CD4-positive, alpha-beta T cell (primary cell): ENCODE results near the gene SEMA7A. TPM values are rescaled to one million over a fixed set of nuclear protein-coding genes. Genes with fewer than 3 reads are reported as not detected.

Experiments used
- ATAC-seq: fragments of 200-7000 bp; cut with Tn5 transposase; one replicate; pipeline ENCODE4 v1.10.0; 2022; ENCODE audit warnings: mild to moderate bottlenecking; ENCODE audit not compliant: poor library complexity
- CTCF ChIA-PET: fragments of 350-600 bp; sonication (Branson Sonifier 250); formaldehyde crosslinking; loops from one replicate; lab custom pipeline; 2021; ENCODE audit warnings: antibody characterized with exemption, inconsistent platforms; lab: Charles Lee
- POLR2A ChIA-PET: fragments of 350-600 bp; sonication (Branson Sonifier 250); formaldehyde crosslinking; loops from one replicate; lab custom pipeline; 2021; ENCODE audit warnings: antibody characterized with exemption, inconsistent platforms; lab: Charles Lee
- DNase-seq, 14 experiments: peaks; one replicate each; pipeline ENCODE4 v3.0.0-alpha.2; 2013 to 2020; ENCODE audit warnings: mixed read lengths in 2 of 14
- H3K27ac ChIP-seq, 2 donors: one replicate each; pipeline versions ENCODE4 v1.5.1 to v1.7.0; 2013; ENCODE audit warnings: low read length in 2 of 2, low read depth in 1 of 2, mild to moderate bottlenecking in 1 of 2
- H3K27me3 ChIP-seq, 2 experiments: 1 replicate in 1 of 2; 2 replicates in 1 of 2; pipeline versions ENCODE4 v1.6.1 to v1.7.0; 2013; ENCODE audit warnings: low read length in 2 of 2, control low read depth in 1 of 2, mild to moderate bottlenecking in 1 of 2, moderate library complexity in 1 of 2; ENCODE audit not compliant: insufficient read depth in 2 of 2, control insufficient read depth in 1 of 2
- H3K36me3 ChIP-seq: one replicate; pipeline ENCODE4 v1.6.1; 2013; ENCODE audit warnings: low read length, control low read depth; ENCODE audit not compliant: insufficient read depth
- H3K4me1 ChIP-seq: one replicate; pipeline ENCODE4 v1.6.1; 2013; ENCODE audit warnings: low read length, control low read depth; ENCODE audit not compliant: insufficient read depth
- H3K4me3 ChIP-seq: one replicate; pipeline ENCODE4 v1.5.1; 2013; ENCODE audit warnings: mild to moderate bottlenecking, low read length, moderate library complexity
- H3K9me3 ChIP-seq, 2 experiments: 1 replicate in 1 of 2; 2 replicates in 1 of 2; pipeline versions ENCODE4 v1.6.1 to v1.7.0; 2013; ENCODE audit warnings: low read length in 2 of 2, mild to moderate bottlenecking in 2 of 2, control low read depth in 1 of 2, moderate library complexity in 1 of 2; ENCODE audit not compliant: control insufficient read depth in 1 of 2, insufficient read depth in 1 of 2
- H3K27ac Mint-ChIP-seq: one replicate; pipeline ENCODE4 v1.8.0; 2020; ENCODE audit warnings: mixed read lengths
- H3K27me3 Mint-ChIP-seq: one replicate; pipeline ENCODE4 v1.8.0; 2021; ENCODE audit warnings: mixed read lengths
- H3K36me3 Mint-ChIP-seq: one replicate; pipeline ENCODE4 v1.8.0; 2021; ENCODE audit warnings: low read depth, mixed read lengths
- H3K4me1 Mint-ChIP-seq: one replicate; pipeline ENCODE4 v1.8.0; 2021; ENCODE audit warnings: low read depth, mixed read lengths
- H3K4me3 Mint-ChIP-seq: one replicate; pipeline ENCODE4 v1.8.0; 2020; ENCODE audit warnings: mild to moderate bottlenecking, mixed read lengths
- H3K9me3 Mint-ChIP-seq: one replicate; pipeline ENCODE4 v1.8.0; 2020; ENCODE audit warnings: mixed read lengths
- CTCF ChIP-seq: fragments of 200-600 bp; IDR thresholded peaks from one replicate; pipeline ENCODE4 v1.8.0; 2022; ENCODE audit warnings: antibody characterized with exemption, mild to moderate bottlenecking
- intact Hi-C, 2 experiments: fragments of 100-400 bp; cut with DNase I in 1 of 2; cut with micrococcal nuclease in 1 of 2; formaldehyde crosslinking; loops; one replicate each; pipeline versions ENCODE4 v1.15.1 to v1.9.0; 2023 to 2025; cut with DNase I, micrococcal nuclease
- total RNA-seq, 174 experiments: library from RNA in 2 of 174; stranded (reverse) in 2 of 174; gene quantifications; one replicate each; pipeline ENCODE4 v1.2.3 and lab custom pipeline; 2021 to 2026

The SEMA7A gene
- total RNA-seq, 2 experiments from 2014 or later: 2.3 to 2.7 TPM

DNA sequence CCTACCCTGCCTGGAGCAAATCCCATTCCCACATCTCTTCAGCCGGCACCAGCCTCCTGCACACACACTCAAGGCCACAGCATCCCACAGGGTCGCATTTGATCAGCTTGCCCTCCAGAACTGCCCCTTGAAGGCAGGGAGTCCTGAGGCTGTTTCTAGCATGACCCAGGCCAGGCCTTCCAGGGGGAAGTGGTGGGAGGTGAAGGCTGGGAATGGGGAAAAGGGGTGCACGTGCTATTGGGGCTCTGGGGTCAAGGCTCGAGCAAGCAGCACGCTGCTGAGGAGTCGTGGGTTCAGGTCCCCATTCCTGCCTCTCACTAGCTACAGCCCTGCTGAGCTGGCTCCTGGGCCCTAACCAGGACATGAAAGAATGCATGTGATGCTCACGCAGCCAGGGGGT is 24.9 kb downstream of the SEMA7A start:
- POLR2A ChIA-PET: no interaction called here
- Mint-ChIP-seq H3K27ac (no peak overlapping the region), H3K9me3 (no peaks in the 10 kb centered on the region), H3K4me1 (peaks cover under 1% of the 10 kb centered on the region), H3K4me3 (no peak overlapping the region), H3K36me3 (no peaks in the 10 kb centered on the region), H3K27me3 (no peaks in the 10 kb centered on the region)
- ATAC-seq (no peak), DNase-seq (no peak)
- CTCF ChIA-PET: interaction anchor here (1.6 kb wide), 1 partner anchor 26 kb away, joined by 3 read pairs; no protein-coding TSS in a partner anchor
- TF ChIP-seq CTCF: no peak
- H3K27ac ChIP-seq: no peak overlapping the region
- H3K36me3 ChIP-seq: no peaks in the 10 kb centered on the region
- H3K27me3 ChIP-seq: no peaks in the 10 kb centered on the region
- H3K4me3 ChIP-seq: no peak overlapping the region
- intact Hi-C loops: no loop called here
- H3K9me3 ChIP-seq: no peaks in the 10 kb centered on the region
- peaks cover 4% of the 10 kb centered on the region for H3K4me1 ChIP-seq

GRCh38 chr15:74408385-74408784 is 25.4 kb downstream of the SEMA7A start:
- H3K4me3 ChIP-seq: no peak overlapping the region
- H3K27ac Mint-ChIP-seq: no peak overlapping the region
- ChIA-PET POLR2A (no interaction called here), CTCF (interaction anchor here (1.6 kb wide), 1 partner anchor 26 kb away, joined by 3 read pairs; no protein-coding TSS in a partner anchor)
- DNase-seq: no peak
- H3K36me3 ChIP-seq: no peaks in the 10 kb centered on the region
- no peak overlapping the region for H3K4me3 Mint-ChIP-seq
- H3K27me3 ChIP-seq: no peaks in the 10 kb centered on the region
- intact Hi-C loops: no loop called here
- no peak for ATAC-seq
- no peaks in the 10 kb centered on the region for H3K27me3 Mint-ChIP-seq
- no peaks in the 10 kb centered on the region for H3K9me3 ChIP-seq
- peaks cover 8% of the 10 kb centered on the region for H3K4me1 ChIP-seq
- H3K27ac ChIP-seq: no peak overlapping the region
- H3K36me3 Mint-ChIP-seq: no peaks in the 10 kb centered on the region
- TF ChIP-seq CTCF: no peak
- H3K9me3 Mint-ChIP-seq: no peaks in the 10 kb centered on the region
- peaks cover 5% of the 10 kb centered on the region for H3K4me1 Mint-ChIP-seq

DNA sequence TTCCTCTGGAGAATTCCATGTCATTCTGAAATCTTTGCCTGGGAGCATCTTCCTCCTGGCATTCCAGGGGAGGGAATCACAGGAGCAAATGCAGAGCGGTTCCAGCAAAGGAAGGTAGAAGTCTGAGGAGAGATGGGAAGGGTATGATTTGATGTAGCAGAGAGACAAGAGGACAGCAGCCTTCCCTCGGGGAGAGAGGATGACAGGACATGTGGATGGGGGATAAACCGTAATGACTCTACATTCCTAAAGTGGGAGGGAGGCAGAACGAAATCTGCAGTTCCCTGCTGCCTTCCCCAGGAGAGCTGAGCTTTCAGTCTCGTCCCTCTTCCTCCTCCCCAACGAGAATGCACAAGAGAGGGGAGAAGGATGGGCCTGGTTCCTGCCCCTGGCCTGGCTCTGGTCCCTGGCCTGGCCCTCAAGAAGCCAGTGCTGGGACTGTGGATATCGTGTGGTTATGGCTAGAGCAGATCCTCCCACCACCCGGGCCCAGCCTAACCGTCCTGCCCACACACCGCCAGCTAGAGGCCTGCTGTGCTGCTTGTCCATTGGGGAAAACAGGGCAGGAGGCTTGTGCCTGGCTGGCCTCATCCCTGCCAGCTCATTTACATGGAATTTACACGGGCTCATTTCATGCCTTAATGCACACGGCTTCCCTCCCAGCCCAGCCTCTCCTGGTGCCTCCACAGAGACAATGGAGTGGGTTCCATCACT is 26.6 kb downstream of the SEMA7A start:
- Mint-ChIP-seq H3K27ac (no peak overlapping the region), H3K36me3 (no peaks in the 10 kb centered on the region), H3K4me1 (peaks cover 17% of the 10 kb centered on the region), H3K9me3 (no peaks in the 10 kb centered on the region), H3K27me3 (no peaks in the 10 kb centered on the region), H3K4me3 (no peak overlapping the region)
- ATAC-seq (no peak), DNase-seq (no peak)
- CTCF ChIA-PET: no interaction called here
- H3K9me3 ChIP-seq: no peaks in the 10 kb centered on the region
- intact Hi-C loops: no loop called here
- H3K36me3 ChIP-seq: no peaks in the 10 kb centered on the region
- no peak for TF ChIP-seq CTCF
- no peak overlapping the region for H3K27ac ChIP-seq
- no peaks in the 10 kb centered on the region for H3K27me3 ChIP-seq
- POLR2A ChIA-PET: no interaction called here
- no peak overlapping the region for H3K4me3 ChIP-seq
- H3K4me1 ChIP-seq: peaks cover 20% of the 10 kb centered on the region
